Activated CD8-positive, alpha-beta memory T cell treated with anti-CD3 and anti-CD28 coated beads for 24 hours (primary cell): ENCODE results near the gene GSE1.

Experiments used
- DNase-seq: peaks from one replicate; pipeline ENCODE4 v3.0.0-alpha.2; 2020

The GSE1 gene

GRCh38 chr16:85622683-85623082 is 9.6 kb downstream of the GSE1 start:
- no peak for DNase-seq

- no peak for DNase-seq
These were observed 10.1 kb downstream of the GSE1 start for GRCh38 chr16:85623250-85623649.

GRCh38 chr16:85623997-85624601 is 11.0 kb downstream of the GSE1 start:
- no peak for DNase-seq

GRCh38 chr16:85624646-85625045 is 11.5 kb downstream of the GSE1 start:
- no peak for DNase-seq

DNA sequence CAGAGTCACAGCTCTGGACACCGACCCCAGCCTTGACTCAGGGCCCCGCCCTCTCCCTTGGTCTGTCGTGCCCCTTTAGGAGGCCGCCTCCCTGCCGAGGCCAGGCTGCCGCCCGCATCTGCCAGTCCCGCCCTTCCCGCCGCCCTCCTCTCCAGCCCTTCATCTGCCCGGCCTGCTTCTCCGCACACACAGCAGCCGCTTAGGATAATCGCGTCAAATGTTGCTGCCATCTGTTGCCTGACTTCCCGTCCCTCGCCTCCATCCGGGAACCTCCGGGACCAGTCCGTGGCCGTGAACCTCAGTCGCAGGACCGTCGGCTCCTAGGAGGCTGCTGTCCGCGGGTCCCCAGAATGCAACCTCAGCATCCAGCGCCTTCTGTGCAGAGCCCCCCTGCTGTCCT is 11.9 kb downstream of the GSE1 start:
- DNase-seq = no peak

- DNase-seq = no peak
These were observed 12.5 kb downstream of the GSE1 start for GRCh38 chr16:85625485-85626117.

- DNase-seq = no peak
These were observed 13.3 kb downstream of the GSE1 start for GRCh38 chr16:85626191-85626981.

DNA sequence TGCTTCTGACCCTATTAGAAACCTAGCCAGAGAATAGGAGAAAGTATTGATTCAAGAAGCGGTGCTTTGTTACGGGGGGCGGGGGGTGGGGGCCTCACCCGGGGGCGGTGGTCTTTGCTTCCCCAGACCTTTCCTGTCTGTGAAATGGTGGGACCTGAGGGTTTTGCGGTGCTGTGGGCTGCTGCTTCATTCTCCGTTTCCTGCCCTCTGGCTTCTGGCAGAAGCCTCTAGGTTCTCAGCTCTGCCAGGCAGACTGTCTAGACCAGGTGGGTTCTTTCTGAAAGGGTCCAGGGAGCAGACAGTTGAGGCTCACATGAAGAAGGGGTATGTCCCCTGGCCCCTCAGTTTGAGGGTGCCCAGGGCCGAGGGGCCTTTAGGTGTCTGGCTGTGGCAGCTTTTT is 14.0 kb downstream of the GSE1 start:
- DNase-seq = no peak

- DNase-seq = no peak
These were observed 14.6 kb downstream of the GSE1 start for GRCh38 chr16:85627526-85628264.

DNA sequence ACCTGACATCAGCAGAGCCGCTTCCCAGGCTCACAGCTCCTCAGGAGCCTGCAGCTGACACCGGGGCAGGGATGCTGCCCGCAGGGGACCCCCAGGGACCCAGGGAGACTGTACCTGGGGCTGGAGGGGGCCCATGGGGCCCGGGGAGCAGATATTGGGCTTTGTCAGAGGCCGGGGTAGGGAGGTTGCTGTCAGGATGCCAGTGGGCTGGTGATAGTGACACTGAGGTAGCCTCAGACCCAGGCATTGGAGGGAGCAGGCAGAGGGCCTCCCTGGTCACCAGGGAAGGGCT is 15.1 kb downstream of the GSE1 start:
- no peak for DNase-seq

DNA sequence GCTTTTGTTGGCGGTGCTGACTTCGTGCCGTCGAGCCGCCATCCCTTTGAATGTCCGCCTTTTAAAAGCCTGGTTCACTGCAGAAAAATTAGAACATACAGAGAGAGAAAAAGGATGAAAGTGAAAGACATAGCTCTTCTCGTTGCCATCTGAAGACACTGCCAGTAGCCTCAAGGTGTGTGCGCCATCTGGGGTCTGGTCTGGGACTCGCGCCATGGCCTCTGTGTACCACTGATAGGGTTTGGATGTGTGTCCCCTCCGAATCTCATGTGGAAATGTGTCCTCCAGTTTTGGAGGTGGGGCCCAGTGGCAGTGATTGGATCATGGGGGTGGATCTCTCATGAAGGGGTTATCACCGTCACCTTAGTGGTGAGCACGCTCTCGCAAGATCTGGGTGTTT is 15.5 kb downstream of the GSE1 start:
- no peak for DNase-seq

GRCh38 chr16:85629326-85629725 is 16.2 kb downstream of the GSE1 start:
- DNase-seq = no peak

DNA sequence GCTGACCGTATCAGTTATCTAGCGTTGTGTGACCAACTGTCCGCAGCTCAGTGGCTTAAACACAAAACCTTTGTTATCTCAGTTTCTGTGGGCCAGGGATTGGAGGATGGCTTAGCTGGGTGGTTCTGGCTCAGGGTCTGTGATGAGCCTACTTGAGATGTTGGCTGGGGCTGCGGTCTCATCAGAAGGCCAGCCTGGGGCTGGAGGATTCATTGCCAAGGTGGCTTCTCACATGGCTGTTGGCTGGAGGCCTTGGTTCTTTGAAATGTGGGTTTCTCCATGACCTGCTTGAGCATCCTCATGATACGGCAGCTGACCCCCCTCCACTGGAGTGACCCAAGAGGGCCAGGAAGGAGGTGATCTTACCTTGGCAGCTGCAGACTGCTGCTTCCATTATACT is 16.7 kb downstream of the GSE1 start:
- DNase-seq = no peak

DNA sequence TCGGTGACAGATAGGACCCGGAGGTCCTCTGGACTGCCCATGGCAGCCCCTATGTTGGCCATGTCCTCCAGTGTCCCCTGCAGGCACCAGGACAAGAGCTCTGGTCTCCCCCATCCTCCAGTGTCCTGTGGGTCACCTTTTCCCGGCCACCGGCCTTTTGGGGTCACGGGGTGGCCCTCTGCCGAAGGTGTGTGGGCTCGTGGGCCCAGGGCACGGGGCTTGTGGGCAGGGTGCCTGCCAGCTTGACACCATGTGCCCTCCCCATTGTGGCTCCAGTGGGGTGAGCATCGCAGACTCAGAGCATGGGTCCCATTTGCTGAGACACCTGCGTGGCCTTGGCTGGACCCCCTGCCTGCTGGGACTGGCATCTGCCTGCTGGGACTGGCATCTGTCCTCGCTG is 18.1 kb downstream of the GSE1 start:
- no peak for DNase-seq

DNA sequence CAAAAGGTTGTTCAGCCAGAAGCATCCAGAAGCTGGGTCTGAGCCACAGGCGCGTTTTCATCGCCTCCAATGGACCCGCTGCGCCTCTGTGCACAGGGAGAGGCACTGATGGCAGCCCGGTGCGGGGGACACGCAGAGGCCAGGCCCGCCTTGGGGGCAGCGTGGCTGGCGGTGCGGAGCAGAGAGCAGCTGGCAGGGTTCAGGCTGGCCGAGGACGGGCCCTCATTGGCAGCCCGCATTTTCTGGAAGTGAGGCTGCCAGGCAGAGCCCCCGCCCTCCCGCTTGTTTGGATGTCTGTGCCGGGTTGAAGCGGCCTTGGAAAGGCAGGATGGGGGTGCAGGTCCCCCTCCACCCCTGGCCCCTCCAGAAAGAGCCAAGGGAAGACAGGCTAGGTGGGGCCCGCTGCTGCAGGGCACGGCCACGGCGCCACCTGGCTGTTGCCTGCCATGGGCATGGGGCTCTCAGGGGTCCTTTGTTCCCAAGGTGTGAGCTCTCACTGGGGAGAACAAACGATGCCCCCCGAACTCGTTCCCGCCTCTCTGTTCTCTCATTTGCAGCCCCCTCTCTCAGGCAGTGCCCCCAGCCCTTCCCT is 18.8 kb downstream of the GSE1 start:
- DNase-seq = no peak

GRCh38 chr16:85632709-85633437 is 19.8 kb downstream of the GSE1 start:
- no peak for DNase-seq

DNA sequence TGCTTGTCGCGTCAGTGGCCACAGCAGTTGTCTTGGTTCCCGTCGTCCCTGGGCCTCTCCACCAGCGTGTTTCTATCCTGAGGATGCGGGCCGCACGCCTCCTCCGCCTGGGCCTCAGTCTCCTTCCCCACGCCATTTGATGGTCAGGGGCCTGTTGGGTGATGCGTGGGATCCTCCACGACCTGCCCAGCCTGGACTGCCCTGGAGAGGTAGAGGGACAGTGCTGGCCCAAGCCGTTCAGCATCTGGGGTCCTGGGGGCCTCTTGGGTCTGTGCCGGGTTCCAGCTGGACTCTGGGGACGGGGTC is 20.3 kb downstream of the GSE1 start:
- DNase-seq = no peak

GRCh38 chr16:85633888-85634287 is 20.8 kb downstream of the GSE1 start:
- no peak for DNase-seq

DNA sequence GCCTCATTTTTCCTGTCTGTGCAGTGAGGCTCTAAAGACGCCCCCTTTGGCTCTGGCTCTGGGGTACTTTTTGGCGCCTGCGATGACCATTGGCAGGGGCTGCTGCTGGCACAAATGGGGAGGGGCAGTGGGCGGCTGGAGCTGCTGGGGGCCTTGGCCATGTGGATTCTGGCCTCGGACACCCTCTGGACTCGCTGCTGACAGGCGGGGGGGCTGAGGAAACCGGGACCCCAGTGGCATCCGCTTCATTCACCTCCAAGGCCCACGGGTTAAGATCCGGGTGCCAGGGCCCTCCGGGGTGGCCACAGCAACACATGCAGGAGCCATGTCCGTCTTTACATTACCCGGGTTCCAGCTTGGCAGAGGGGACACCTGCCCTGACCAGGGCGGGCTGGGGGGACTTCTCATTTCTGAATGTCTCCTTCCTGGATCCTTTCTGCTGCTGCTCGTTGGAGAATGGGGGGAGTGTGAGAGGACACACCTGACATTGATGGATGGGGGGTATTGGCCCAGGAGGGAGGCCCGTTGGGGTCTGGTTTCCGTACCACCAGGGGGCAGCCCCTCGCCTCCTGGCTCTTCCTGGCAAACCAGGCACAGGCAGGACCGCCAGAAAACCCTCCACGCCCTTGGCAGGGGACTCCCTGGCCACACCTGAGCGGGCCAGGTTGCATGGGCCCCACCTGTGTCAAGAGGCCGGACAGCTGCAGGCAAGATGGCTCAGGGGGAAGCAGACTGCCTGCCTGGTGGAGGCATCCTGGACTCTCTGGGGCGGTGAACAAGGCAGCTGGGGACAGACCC is 21.8 kb downstream of the GSE1 start:
- no peak for DNase-seq

GRCh38 chr16:85635545-85636140 is 22.5 kb downstream of the GSE1 start:
- no peak for DNase-seq

GRCh38 chr16:85636234-85636812 is 23.2 kb downstream of the GSE1 start:
- DNase-seq = no peak
